BJ (cell line): ENCODE results near the gene LRMDA. TPM values are rescaled to one million over a fixed set of nuclear protein-coding genes. Genes with fewer than 3 reads are reported as not detected.

Experiments
- CTCF ChIA-PET: fragments of 350-600 bp; formaldehyde crosslinking; extraction: SDS; loops from one replicate; lab custom pipeline; 2021; ENCODE audit warnings: antibody characterized with exemption, inconsistent platforms; lab: Yijun Ruan, JAX
- POLR2A ChIA-PET: fragments of 300-600 bp; sonication (Branson Sonifier 250); formaldehyde crosslinking; extraction: SDS; loops from one replicate; lab custom pipeline; 2021; ENCODE audit warnings: antibody characterized with exemption; lab: Charles Lee
- DNase-seq: peaks from one replicate; pipeline ENCODE4 v3.0.0-alpha.2; 2011; ENCODE audit warnings: low read depth
- H3K27me3 ChIP-seq: 2 replicates; pipeline ENCODE4 v1.6.0; 2011; ENCODE audit warnings: low read length; ENCODE audit not compliant: control insufficient read depth, insufficient read depth
- H3K36me3 ChIP-seq: 2 replicates; pipeline ENCODE4 v1.5.1; 2011; ENCODE audit warnings: low read length; ENCODE audit not compliant: control insufficient read depth, insufficient read depth
- H3K4me3 ChIP-seq: 2 replicates; pipeline ENCODE4 v1.5.1; 2011; ENCODE audit warnings: low read depth, mild to moderate bottlenecking, control low read depth, low read length
- polyA plus RNA-seq: library from polyadenylated mRNA; depleted of rRNA; stranded (reverse); fragments of >200 nt; gene quantifications from 2 replicates; pipeline ENCODE4 v1.2.3, GENCODE V29; 2011
- TF ChIP-seq, protein P1 (sequence below): IDR thresholded peaks from 2 replicates; pipeline ENCODE4 v1.5.1; 2011; ENCODE audit warnings: low read depth, mild to moderate bottlenecking, control low read depth, inconsistent platforms, low read length, moderate library complexity; ENCODE audit not compliant: insufficient read depth

LRMDA gene
- polyA plus RNA-seq, 1 experiment: not detected

DNA sequence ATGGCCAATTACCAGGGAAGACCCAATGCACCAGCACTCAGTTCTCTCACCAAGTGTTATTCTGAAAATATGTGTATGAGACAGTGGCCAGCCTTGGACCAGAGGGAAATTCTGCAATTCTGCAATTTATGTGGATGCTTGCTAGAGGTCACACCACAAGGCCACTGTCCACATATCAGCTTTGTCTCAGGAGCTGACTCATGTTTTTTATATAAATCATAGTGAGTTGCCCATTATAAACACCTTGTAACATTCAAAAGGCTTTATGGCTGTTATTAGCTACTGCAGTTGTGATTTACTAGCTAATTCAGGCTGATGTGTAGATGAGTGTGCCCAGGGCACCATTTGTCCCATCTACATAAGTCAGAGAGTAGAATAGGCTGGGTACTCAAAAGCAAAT, 649.0 kb downstream of the LRMDA start:
- peak; percentile 65 for DNase-seq
- ChIA-PET CTCF (no interaction called here), POLR2A (no interaction called here)
- Histone ChIP-seq H3K4me3 (no peak overlapping the region), H3K36me3 (no peaks in the 10 kb centered on the region), H3K27me3 (0 out of 2 replicates have a peak, but pooled peaks cover 2% of the 10 kb centered on the region)
- TF ChIP-seq, protein P1, sequence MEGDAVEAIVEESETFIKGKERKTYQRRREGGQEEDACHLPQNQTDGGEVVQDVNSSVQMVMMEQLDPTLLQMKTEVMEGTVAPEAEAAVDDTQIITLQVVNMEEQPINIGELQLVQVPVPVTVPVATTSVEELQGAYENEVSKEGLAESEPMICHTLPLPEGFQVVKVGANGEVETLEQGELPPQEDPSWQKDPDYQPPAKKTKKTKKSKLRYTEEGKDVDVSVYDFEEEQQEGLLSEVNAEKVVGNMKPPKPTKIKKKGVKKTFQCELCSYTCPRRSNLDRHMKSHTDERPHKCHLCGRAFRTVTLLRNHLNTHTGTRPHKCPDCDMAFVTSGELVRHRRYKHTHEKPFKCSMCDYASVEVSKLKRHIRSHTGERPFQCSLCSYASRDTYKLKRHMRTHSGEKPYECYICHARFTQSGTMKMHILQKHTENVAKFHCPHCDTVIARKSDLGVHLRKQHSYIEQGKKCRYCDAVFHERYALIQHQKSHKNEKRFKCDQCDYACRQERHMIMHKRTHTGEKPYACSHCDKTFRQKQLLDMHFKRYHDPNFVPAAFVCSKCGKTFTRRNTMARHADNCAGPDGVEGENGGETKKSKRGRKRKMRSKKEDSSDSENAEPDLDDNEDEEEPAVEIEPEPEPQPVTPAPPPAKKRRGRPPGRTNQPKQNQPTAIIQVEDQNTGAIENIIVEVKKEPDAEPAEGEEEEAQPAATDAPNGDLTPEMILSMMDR: no peak

DNA sequence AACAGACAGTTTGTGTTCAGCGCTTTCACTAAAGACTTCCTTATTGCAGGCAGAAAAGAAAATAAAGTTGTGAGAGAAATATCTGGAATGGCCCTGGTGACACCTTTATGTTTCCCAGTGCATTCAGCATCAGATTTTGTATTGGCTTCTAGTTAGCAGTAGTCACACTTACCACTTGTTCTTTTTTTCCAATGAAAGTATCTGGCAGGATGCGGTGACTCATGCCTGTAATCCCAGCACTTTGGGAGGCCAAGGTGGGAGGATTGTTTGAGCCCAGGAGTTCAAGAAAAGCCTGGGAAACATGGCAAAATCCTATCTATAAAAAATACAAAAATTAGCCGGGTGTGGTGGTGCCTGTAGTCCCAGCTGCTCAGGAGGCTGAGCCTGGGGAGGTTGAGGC, 649.6 kb downstream of the LRMDA start:
- Histone ChIP-seq H3K27me3 (0 out of 2 replicates have a peak, but pooled peaks cover 4% of the 10 kb centered on the region), H3K36me3 (no peaks in the 10 kb centered on the region), H3K4me3 (no peak overlapping the region)
- TF ChIP-seq, protein P1: no peak
- CTCF ChIA-PET: no interaction called here
- POLR2A ChIA-PET: no interaction called here
- DNase-seq: no peak

DNA sequence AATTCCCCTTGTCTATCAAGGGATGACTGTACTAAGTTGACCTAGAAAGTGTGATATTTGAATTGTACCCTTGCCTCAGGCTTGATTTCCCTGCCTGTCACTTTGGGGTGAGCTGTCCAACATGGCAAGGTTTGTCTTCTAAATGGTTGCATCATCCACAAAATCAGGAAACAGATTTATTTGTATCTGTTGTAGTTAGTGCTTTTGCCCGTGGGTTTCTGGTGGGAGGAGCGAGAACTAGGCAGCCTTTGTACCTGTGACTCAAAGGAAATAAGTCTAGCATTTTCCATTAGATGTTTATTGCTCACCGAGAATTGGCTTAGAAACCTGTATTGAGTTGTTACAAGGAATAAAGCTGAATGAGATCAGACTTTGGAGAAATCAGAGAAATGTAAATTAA, 650.8 kb downstream of the LRMDA start:
- TF ChIP-seq, protein P1: no peak
- CTCF ChIA-PET: interaction anchor here (1.0 kb wide), 1 partner anchor 12 kb away, joined by 4 read pairs; no protein-coding TSS in a partner anchor
- Histone ChIP-seq H3K4me3 (no peak overlapping the region), H3K36me3 (no peaks in the 10 kb centered on the region), H3K27me3 (0 out of 2 replicates have a peak, but pooled peaks cover 1% of the 10 kb centered on the region)
- POLR2A ChIA-PET: no interaction called here
- no peak for DNase-seq

DNA sequence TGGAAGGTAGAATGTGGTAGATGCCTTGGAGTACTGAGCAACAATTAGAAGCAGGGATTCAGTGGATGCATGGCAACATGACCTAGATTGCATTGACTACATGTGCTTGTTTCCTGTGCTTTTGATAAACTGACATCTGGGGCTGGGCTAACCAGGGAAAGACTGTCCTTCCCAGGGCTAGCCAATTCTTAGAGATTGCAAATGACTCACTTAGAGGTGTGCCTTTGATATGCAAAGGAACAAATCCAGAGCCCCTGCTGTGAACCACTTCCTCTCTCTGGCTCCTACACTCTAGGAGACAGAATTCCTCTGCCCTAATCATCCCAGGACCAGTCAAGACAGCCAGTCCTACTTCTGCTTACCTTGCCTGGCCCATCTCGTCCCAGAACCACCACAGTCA, 651.5 kb downstream of the LRMDA start:
- TF ChIP-seq, protein P1: no peak
- H3K36me3 ChIP-seq: no peaks in the 10 kb centered on the region
- ChIA-PET CTCF (interaction anchor here (1.0 kb wide), 1 partner anchor 11 kb away, joined by 4 read pairs; no protein-coding TSS in a partner anchor), POLR2A (no interaction called here)
- H3K27me3 ChIP-seq: 0 out of 2 replicates have a peak, but pooled peaks cover 1% of the 10 kb centered on the region
- no peak for DNase-seq
- no peak overlapping the region for H3K4me3 ChIP-seq

DNA sequence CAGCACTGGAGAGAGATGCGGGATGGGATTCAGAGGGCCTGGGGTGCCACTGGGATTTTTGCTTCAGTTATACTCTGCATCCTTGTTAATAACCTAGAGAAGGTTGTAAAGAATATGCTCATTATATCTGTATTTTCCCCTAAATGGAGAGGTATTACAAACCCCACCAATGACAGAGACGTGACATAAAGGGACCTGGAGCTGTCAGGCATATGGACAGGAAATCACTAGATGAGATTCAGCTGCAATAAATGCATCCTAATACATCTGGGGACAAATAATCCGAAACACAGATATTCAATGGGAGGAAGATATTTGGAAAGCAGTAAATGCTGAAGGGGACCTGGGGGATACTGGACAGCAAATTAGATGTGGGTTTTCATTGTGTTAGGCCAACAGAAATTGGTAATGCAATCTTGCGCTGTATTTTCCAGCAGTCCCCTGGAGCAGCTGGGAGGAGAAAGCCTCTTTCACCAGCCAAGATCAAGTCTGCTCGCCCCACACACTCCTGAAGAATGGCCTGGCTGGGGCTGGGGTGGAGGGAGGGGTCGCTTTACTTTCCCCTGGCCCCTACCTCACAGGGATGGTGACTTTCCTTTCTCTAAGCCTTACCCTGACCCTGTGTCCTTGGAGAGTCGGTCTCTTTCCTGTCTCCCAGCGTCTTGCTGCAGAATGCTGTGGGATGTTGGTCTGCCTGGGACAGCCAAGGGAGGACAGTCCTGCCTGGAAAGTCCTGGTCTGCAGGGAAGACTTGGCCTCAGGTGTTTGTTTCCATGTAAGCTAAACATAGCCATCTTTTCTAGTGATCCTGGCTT, 653.8 kb downstream of the LRMDA start:
- Histone ChIP-seq H3K36me3 (no peaks in the 10 kb centered on the region), H3K27me3 (peaks cover 5% of the 10 kb centered on the region), H3K4me3 (no peak overlapping the region)
- POLR2A ChIA-PET: no interaction called here
- CTCF ChIA-PET: interaction anchor here (0.6 to 1.0 kb wide), 3 partner anchors 51 to 686 kb away, joined by 3 read pairs; no protein-coding TSS in a partner anchor
- TF ChIP-seq, protein P1: no peak
- DNase-seq: no peak
